Breast epithelium (tissue), 4 donors: ENCODE measurements around the gene AHNAK. TPM values are rescaled to one million over a fixed set of nuclear protein-coding genes. Genes with fewer than 3 reads are reported as not detected.

Source experiments
- DNase-seq, 2 donors: peaks; one replicate each; pipeline ENCODE4 v3.0.0-alpha.2; 2019; ENCODE audit warnings: low spot score in 2 of 2
- H3K27ac ChIP-seq, 2 donors: fragments of 200-600 bp; sonication (generic) in 1 of 2; one replicate each; pipeline ENCODE4 v1.5.1; 2016 to 2019; ENCODE audit warnings: mild to moderate bottlenecking in 1 of 2
- H3K27me3 ChIP-seq, 2 donors: fragments of 200-600 bp; sonication (generic) in 1 of 2; one replicate each; pipeline versions ENCODE4 v1.5.1 to v1.6.0; 2017 to 2019; ENCODE audit warnings: control low read depth in 1 of 2, mild to moderate bottlenecking in 1 of 2
- H3K36me3 ChIP-seq: fragments of 200-600 bp; one replicate; pipeline ENCODE4 v1.5.1; 2019
- H3K4me1 ChIP-seq, 2 donors: fragments of 200-600 bp; sonication (generic); one replicate each; pipeline ENCODE4 v1.5.1; 2016 to 2019; ENCODE audit warnings: control low read depth in 1 of 2
- H3K4me3 ChIP-seq, 3 donors: fragments of 200-600 bp; sonication (generic); 1 replicate in 2 of 3; 2 replicates in 1 of 3; pipeline ENCODE4 v1.5.1; 2016 to 2019; ENCODE audit warnings: mild to moderate bottlenecking in 3 of 3, moderate library complexity in 2 of 3
- H3K9me3 ChIP-seq, 2 donors: fragments of 200-600 bp; sonication (generic) in 1 of 2; one replicate each; pipeline ENCODE4 v1.5.1; 2016 to 2019; ENCODE audit warnings: control low read depth in 1 of 2
- POLR2A ChIP-seq: fragments of 450-650 bp; IDR thresholded peaks from one replicate; pipeline ENCODE4 v1.6.1; 2016; ENCODE audit warnings: antibody characterized with exemption, mild to moderate bottlenecking, moderate library complexity
- POLR2AphosphoS5 ChIP-seq, 3 donors: sonication (generic); formaldehyde crosslinking; IDR thresholded peaks; one replicate each; pipeline ENCODE4 v1.6.1; 2017; ENCODE audit warnings: antibody characterized with exemption in 3 of 3
- intact Hi-C: fragments of 100-400 bp; cut with DNase I; formaldehyde crosslinking; loops from one replicate; pipeline ENCODE4 v1.15.1; 2023; ENCODE audit warnings: low total_unique reads
- total RNA-seq, 3 donors: library from RNA; depleted of rRNA; stranded (reverse); fragments of >200 nt; gene quantifications; one replicate each; pipeline ENCODE4 v1.1.0, GENCODE V29; 2016
- TF ChIP-seq, protein P1 (sequence below), 3 donors: fragments of 450-650 bp; IDR thresholded peaks; one replicate each; pipeline ENCODE4 v1.5.1; 2016 to 2017; ENCODE audit warnings: antibody characterized with exemption in 3 of 3, mild to moderate bottlenecking in 3 of 3, moderate library complexity in 3 of 3

Gene AHNAK
- total RNA-seq, 3 donors from 2014 or later, result 636 to 1,393 (median 1,040) TPM

DNA sequence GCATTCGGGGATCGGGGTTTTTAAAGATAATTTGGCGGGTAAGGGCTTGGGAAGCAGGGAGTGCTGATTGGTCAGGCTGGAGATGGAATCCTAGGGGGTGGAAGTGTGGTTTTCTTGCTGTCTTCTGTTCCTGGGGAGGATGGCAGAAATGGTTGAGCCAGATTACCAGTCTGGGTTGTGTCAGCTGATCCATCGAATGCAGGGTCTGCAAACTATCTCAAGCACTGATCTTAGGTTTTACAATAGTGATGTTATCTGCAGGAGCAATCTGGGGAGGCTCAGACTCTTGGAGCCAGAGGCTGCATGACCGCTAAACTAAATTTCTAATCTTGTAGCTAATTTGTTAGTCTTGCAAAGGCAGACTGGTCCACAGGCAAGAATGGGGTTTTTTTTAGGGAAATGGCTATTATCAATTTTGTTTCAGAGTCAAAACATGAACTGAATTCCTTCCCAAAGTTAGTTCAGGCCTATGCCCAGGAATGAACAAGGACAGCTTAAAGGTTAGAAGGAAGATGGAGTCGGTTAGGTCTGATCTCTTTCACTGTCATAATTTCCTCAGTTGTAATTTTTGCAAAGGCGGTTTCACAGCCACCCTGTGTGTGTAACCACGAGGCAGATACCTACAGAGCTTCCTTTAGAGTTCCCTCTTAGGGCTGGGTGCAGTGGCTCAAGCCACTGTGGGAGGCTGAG is 117.6 kb downstream of the AHNAK start:
- Histone ChIP-seq H3K4me3 (no peak overlapping the region), H3K36me3 (no peaks in the 10 kb centered on the region), H3K27me3 (no peaks in the 10 kb centered on the region), H3K9me3 (no peaks in the 10 kb centered on the region), H3K4me1 (no peaks in the 10 kb centered on the region), H3K27ac (no peak overlapping the region)
- intact Hi-C loops, result loop anchor here (10.0 kb wide), 1 partner anchor 116 kb away; the partner anchor contains the start of gene AHNAK
- DNase-seq, result no peak
- no peak for TF ChIP-seq POLR2AphosphoS5 (IDR thresholded peaks at IDR 0.05)
- TF ChIP-seq, protein P1, sequence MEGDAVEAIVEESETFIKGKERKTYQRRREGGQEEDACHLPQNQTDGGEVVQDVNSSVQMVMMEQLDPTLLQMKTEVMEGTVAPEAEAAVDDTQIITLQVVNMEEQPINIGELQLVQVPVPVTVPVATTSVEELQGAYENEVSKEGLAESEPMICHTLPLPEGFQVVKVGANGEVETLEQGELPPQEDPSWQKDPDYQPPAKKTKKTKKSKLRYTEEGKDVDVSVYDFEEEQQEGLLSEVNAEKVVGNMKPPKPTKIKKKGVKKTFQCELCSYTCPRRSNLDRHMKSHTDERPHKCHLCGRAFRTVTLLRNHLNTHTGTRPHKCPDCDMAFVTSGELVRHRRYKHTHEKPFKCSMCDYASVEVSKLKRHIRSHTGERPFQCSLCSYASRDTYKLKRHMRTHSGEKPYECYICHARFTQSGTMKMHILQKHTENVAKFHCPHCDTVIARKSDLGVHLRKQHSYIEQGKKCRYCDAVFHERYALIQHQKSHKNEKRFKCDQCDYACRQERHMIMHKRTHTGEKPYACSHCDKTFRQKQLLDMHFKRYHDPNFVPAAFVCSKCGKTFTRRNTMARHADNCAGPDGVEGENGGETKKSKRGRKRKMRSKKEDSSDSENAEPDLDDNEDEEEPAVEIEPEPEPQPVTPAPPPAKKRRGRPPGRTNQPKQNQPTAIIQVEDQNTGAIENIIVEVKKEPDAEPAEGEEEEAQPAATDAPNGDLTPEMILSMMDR (IDR thresholded peaks at IDR 0.05), result no peak
- no peak for TF ChIP-seq POLR2A

DNA sequence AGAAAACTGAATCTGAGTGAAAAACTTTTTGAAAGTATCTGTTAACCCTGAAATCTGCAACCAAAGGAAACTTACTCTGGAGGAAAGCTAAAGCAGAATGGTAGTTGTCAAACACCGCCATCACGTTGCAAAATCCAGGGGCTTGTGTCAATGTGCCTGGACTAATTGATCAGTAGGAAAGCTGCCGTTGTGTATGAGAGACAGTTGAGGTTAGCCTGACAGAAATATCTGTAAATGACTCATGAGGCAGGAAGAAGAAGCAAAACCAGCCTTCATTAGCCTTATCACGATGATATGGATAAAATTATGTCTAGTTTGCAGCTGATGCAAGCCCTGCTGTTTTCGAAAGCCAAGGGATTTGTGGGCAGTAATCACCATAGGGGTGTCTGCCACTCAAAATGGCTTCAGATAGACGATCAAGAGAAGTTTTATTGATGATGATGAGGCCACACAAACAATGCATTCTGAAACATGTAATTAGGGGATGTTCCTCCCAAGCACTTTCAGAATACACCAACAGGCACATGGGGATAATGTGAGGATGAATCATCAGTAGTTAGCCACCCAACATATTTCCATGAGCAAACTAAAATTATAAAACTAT is 118.9 kb downstream of the AHNAK start:
- TF ChIP-seq, protein P1 (IDR thresholded peaks at IDR 0.05), result no peak
- TF ChIP-seq POLR2AphosphoS5 (IDR thresholded peaks at IDR 0.05) (no peak), POLR2A (no peak)
- Histone ChIP-seq H3K27me3 (no peaks in the 10 kb centered on the region), H3K4me3 (peak overlapping the region in 1 of 3 donors; percentile 15), H3K36me3 (no peaks in the 10 kb centered on the region), H3K27ac (peak overlapping the region; percentile 40 to 72), H3K4me1 (no peaks in the 10 kb centered on the region), H3K9me3 (no peaks in the 10 kb centered on the region)
- DNase-seq, result no peak
- intact Hi-C loops, result loop anchor here (10.0 kb wide), 1 partner anchor 117 kb away; the partner anchor contains the start of gene AHNAK

DNA sequence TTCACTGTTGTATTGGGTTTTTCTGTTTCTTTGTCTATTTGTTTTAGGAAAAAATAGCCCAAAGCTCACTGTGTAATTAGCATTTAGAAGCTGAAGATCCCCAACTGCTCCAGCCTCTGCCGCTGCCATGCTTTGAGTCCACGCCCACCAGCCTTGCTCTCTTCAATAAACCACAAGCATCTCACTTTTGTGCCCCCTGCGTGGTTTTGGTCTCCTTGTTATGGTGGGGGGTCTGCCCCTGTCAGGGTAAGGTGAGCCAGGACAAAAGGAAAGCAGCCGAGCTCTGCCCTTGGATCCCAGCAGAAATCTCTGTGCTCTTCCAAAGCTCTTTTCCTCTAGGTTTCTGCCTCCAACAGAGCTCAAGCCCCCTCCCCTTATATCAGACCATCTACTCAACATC is 123.6 kb downstream of the AHNAK start:
- Histone ChIP-seq H3K9me3 (no peaks in the 10 kb centered on the region), H3K4me1 (no peaks in the 10 kb centered on the region), H3K4me3 (no peak overlapping the region), H3K27ac (no peak overlapping the region), H3K27me3 (no peaks in the 10 kb centered on the region), H3K36me3 (no peaks in the 10 kb centered on the region)
- no peak for DNase-seq
- intact Hi-C loops, result loop anchor here (10.0 kb wide), 1 partner anchor 122 kb away; the partner anchor contains the start of gene AHNAK
- no peak for TF ChIP-seq POLR2A
- TF ChIP-seq, protein P1 (IDR thresholded peaks at IDR 0.05), result no peak
- no peak for TF ChIP-seq POLR2AphosphoS5 (IDR thresholded peaks at IDR 0.05)

DNA sequence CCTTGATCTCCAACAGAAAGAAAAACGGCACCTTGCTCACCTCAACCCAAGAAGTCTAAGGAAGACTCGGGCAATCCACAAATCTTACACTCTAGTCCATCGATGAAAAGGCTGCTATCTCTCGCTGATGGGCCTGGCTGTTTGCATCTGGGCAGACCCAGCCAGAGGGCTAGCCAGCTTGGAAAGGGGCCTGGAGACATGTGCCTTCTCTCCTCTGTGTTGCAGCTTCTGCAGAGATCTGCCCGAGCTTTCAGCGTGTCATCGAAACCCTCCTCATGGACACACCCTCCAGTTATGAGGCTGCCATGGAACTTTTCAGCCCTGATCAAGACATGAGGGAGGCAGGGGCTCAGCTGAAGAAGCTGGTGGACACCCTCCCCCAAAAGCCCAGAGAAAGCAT is 124.6 kb downstream of the AHNAK start:
- no peak for DNase-seq
- Histone ChIP-seq H3K27me3 (no peaks in the 10 kb centered on the region), H3K27ac (no peak overlapping the region), H3K9me3 (no peaks in the 10 kb centered on the region), H3K4me3 (no peak overlapping the region), H3K4me1 (no peaks in the 10 kb centered on the region), H3K36me3 (no peaks in the 10 kb centered on the region)
- intact Hi-C loops, result loop anchor here (10.0 kb wide), 1 partner anchor 123 kb away; the partner anchor contains the start of gene AHNAK
- TF ChIP-seq POLR2AphosphoS5 (IDR thresholded peaks at IDR 0.05) (no peak), POLR2A (no peak)
- TF ChIP-seq, protein P1 (IDR thresholded peaks at IDR 0.05), result no peak

DNA sequence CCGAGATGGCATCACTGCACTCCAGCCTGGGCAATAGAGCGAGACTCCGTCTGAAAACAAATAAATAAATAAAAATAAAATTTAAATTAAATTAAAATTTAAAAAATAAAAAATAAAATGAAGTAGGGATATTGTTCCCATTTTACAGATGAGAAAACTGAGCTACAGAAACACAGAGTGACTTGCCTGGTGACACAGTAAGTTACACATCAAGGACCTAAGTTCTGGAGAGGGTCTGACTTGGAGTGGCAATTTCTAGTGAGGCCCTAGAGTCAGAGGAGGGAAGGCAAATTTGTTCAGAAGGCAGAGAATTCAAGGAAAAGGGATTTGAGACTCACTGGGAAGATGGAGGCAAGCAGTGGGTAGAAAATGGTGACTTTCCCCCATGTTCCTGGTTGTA is 125.7 kb downstream of the AHNAK start:
- Histone ChIP-seq H3K4me3 (no peak overlapping the region), H3K27ac (no peak overlapping the region), H3K4me1 (no peaks in the 10 kb centered on the region), H3K36me3 (no peaks in the 10 kb centered on the region), H3K9me3 (no peaks in the 10 kb centered on the region), H3K27me3 (no peaks in the 10 kb centered on the region)
- TF ChIP-seq, protein P1 (IDR thresholded peaks at IDR 0.05), result no peak
- no peak for TF ChIP-seq POLR2AphosphoS5 (IDR thresholded peaks at IDR 0.05)
- TF ChIP-seq POLR2A, result no peak
- no peak for DNase-seq
- intact Hi-C loops, result loop anchor here (10.0 kb wide), 1 partner anchor 124 kb away; the partner anchor contains the start of gene AHNAK
